NCI-H146 treated with DMSO at 0.1 percent for 48 hours (cell line): Measurements from ENCODE around the gene MALRD1.
"Not testable (repeated sequence)": the region's sequence is repeated elsewhere in the genome, so short reads cannot be mapped to it uniquely, and the experiment has no call there.

Source experiments
- DNase-seq: peaks from one replicate; lab custom pipeline; 2025; ENCODE audit not compliant: unreplicated experiment; lab: John Stamatoyannopoulos, UW

MALRD1 gene

GRCh38 chr10:19701427-19702052 is 652.9 kb downstream of the MALRD1 start:
- DNase-seq = no peak

DNA sequence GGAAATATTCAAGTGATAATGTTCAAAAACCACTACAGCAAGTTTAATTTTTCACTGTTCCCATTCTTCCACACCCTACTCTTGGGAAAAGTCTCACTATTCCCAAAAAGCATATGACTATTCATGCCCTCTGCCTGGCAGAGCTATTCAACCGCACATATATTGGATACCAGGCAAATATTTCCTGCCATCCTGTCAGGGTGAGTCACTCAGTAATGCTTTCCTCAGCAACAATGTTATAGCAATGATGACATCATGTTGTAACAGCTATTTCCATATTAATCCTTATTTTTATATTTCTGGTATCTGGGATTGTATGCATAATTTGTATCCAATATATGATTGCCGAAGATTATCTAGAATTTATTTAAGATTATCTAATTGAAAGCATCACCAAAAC is 653.6 kb downstream of the MALRD1 start:
- no peak for DNase-seq

GRCh38 chr10:19704544-19704943 is 655.9 kb downstream of the MALRD1 start:
- DNase-seq = no peak

DNA sequence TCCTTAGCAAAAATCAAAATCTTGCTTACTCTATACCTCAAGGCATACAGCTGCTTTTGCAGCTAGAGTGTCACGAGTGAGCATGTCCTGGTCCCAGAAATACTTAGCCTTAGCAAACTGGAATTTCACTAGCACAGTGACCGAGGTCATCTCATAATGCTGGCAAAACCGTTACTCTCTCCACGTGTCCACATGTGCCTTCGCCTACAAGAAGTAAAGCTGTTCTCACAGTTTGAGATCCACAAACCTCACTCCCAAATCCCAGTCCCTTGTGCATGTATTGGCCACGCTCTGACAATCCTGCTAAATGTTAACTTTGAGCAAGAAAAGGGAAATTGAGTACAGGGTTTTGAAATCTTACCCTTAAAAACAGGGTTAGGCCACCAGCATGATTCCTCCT is 656.6 kb downstream of the MALRD1 start:
- DNase-seq = no peak

- no peak for DNase-seq
Observed at GRCh38 chr10:19706904-19707303, 658.3 kb downstream of the MALRD1 start.

DNA sequence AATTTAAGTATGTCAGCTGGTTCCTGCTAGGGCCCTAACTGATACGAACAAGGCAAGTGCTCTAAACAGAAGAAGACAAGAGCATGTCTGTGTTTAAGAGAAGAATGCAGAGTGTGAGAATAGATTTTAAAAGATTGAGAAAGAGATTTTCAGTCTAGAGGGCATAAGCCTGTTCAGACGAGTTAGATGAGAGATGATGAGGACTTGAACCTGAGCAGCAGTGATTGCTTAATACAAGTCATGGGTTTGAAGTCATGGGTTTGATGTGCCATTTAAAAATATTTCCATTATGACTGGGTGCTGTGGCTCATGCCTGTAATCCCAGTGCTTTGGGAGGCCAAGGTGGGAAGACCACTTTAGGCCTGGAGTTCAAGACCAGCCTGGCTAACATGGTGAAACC is 658.8 kb downstream of the MALRD1 start:
- no peak for DNase-seq

DNA sequence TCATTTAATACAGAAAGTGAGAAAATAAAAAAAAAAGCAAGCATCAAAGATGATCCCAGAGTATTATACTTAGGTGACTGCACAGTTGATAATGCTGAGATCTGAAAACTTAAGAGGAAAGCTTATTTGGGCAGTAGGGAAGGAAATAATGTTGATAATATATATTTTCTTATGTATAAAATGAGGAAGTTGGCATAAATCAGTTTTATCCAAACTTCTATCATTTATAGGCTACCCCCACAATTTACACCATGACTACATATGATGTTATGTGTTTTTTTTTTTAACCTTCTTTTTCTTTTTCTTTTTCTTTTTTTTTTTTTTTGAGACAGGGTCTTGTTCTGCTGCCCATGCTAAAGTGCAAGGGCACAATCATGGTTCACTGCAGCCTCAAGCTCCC is 659.4 kb downstream of the MALRD1 start:
- DNase-seq = no peak

DNA sequence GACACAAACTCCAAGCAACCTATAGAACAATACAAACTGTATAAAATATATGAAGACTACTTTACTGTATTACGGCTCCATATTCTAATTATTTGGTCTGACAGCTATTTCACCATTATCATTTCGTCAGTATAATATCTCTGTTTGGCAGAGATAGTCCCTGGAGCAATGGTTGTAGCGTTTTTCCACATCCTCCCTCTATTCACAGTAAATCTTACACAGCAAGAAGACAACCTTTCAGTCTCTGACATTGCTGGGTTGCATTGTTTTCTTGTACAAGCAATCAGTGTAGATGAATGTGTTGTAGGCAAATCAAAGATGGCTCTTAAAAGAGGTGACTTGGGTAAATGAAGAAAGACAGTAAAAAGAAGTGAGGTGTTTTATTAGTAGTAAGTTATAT is 662.0 kb downstream of the MALRD1 start:
- no peak for DNase-seq

GRCh38 chr10:19713159-19713558 is 664.6 kb downstream of the MALRD1 start:
- no peak for DNase-seq

DNA sequence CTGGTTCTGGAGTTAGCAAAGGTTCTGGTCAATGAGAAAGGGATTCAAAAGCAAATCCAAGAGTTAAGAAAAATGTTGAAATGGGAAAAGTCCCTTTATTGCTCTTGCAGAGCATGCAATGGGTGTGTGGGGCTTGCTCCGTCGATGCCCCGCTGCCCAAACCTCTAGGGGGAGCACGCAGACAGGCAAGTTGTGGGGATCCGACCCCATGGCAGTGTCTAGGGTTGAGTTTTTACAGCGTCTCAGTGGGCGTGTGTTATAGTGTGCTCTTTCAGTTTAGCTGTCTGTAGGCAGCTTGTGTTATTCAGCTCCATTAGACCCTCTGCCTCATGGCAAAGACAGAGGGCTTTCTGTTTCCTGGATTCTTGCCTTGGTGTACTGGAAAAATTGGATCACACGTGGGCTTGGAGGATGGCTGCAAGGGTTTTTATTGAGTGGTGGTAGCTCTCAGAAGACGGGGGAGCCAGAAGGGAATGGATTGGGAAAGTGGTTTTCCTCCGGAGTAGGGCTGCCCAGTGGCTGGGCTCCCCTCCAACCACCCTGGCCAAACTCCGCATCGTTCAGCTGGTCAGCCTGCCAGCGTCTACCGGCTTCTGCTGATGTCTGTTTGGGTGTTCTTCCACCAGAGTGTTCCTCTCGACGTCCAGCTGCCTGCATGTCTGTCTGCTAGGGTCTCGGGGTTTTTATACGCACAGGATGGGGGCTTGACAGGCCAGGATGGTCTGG is 665.4 kb downstream of the MALRD1 start:
- DNase-seq = no peak

- no peak for DNase-seq
Observed at GRCh38 chr10:19719284-19719683, 670.7 kb downstream of the MALRD1 start.

GRCh38 chr10:19724287-19724686 is 675.7 kb downstream of the MALRD1 start:
- DNase-seq = no peak

GRCh38 chr10:19728376-19728775 is 679.8 kb downstream of the MALRD1 start:
- DNase-seq = no peak

DNA sequence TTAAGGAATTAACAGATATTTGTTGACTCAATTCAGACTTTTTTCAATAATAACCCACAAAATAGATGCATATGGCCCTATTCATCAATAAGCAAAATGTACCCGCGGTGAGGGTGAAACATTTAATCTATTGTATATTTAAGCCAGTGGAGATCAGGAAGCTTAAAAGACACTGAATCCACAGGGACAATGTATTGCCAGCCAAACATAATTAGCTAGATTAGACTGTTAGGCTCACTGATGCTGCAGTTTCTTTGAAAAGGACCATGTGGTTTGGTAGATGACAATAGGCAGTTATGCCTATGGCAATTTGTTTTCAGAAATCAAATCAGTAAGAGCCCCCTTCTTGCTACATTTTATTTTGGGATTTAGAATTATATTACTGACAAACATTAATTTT is 680.4 kb downstream of the MALRD1 start:
- no peak for DNase-seq

- DNase-seq = no peak
Observed at GRCh38 chr10:19730167-19730906, 681.7 kb downstream of the MALRD1 start.

DNA sequence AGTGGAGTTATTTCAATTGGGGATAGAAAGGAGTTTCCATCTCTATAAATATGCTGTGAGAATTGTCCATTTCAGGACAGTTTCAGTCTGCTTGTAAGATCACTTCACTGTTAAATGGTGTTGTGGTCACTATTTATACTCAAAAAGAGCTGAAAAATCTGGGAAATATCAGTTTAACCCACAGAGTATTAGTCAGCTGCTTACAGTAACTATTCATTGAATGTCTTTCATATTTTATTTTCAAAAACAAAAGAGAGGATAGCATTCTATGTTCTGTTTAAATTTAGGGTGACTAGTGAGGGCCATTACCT is 682.3 kb downstream of the MALRD1 start:
- no peak for DNase-seq

DNA sequence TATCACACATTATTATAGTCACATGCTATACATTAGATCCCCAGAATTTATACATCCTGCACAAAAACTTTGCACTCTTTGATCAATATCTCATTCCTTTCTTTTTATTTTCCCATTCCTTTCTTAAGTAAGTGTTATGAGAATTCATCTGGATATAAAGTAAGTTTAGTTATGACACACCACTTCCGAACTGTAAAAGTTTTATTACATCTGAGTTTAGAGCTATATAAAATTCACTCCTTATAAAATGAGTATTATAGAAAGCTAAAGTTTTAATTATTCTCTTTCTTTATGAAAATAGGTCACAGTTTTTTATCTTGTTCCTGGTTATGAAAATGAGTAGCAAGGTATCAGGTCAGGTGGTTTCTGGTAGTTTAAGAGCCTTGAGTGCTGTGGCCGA is 683.0 kb downstream of the MALRD1 start:
- no peak for DNase-seq

DNA sequence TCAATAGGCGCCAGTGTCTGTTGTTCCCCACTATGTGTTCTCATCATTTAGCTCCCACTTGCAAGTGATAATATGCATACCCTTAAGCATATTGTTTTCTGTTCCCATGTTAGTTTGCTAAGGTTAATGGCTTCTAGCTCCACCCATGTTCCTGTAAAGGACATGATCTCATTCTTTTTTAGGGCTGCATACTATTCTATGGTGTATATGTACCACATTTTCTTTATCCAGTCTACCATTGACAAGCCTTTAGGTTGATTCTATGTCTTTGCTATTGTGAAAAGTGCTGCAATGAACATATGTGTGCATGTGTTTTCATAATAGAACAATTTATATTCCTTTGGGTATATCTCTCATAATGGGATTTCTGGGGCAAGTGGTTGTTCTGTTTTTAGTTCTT is 689.8 kb downstream of the MALRD1 start:
- no peak for DNase-seq

- DNase-seq = not testable (repeated sequence)
Observed at GRCh38 chr10:19739232-19739631, 690.6 kb downstream of the MALRD1 start.

- not testable (repeated sequence) for DNase-seq
Observed at GRCh38 chr10:19742144-19742543, 693.5 kb downstream of the MALRD1 start.

- DNase-seq = no peak
Observed at GRCh38 chr10:19745672-19746071, 697.1 kb downstream of the MALRD1 start.

GRCh38 chr10:19749185-19749729 is 700.7 kb downstream of the MALRD1 start:
- no peak for DNase-seq
